ENCODE results near the gene SLC7A14.

- no peak for TF ChIP-seq POLR2A (IDR thresholded peaks at IDR 0.05; ENCODE audit: low read length)
- TF ChIP-seq RCOR1 (IDR thresholded peaks at IDR 0.05; ENCODE audit: low read depth, low read length) = no peak
- no peak for TF ChIP-seq JUN (IDR thresholded peaks at IDR 0.05)
- no peak for TF ChIP-seq CBX8 (IDR thresholded peaks at IDR 0.05)
- TF ChIP-seq ATOH8 (CRISPR knock-in tag; IDR thresholded peaks at IDR 0.05; ENCODE audit: low read depth) = no peak
- TF ChIP-seq SMC3 (IDR thresholded peaks at IDR 0.05) = no peak
Measured at GRCh38 chr3:170429050-170429449, 156.8 kb downstream of the SLC7A14 start.
